Transverse colon (tissue), 3 donors: ENCODE data around the gene DNTT.

Source experiments
- CTCF ChIP-seq, 5 experiments: fragments of 200-600 bp in 3 of 5; fragments of 450-650 bp in 2 of 5; sonication (generic) in 3 of 5; IDR thresholded peaks; 1 replicate in 2 of 5; 2 replicates in 3 of 5; pipeline ENCODE4 v1.5.1; 2016 to 2017; ENCODE audit warnings: antibody characterized with exemption in 5 of 5, inconsistent platforms in 3 of 5, mild to moderate bottlenecking in 2 of 5, moderate library complexity in 1 of 5
- EP300 ChIP-seq: sonication (generic); formaldehyde crosslinking; IDR thresholded peaks from one replicate; pipeline ENCODE4 v1.6.1; 2017; ENCODE audit warnings: antibody characterized with exemption, low read depth
- POLR2A ChIP-seq: fragments of 450-650 bp; IDR thresholded peaks from one replicate; pipeline ENCODE4 v1.6.1; 2016; ENCODE audit warnings: antibody characterized with exemption, mild to moderate bottlenecking, moderate library complexity

- TF ChIP-seq CTCF (IDR thresholded peaks at IDR 0.05): no peak
- TF ChIP-seq POLR2A: no peak
- no peak for TF ChIP-seq EP300
Observed at GRCh38 chr10:96338279-96338925, 34.2 kb downstream of the DNTT start.
